Body of pancreas (tissue), 4 donors: ENCODE results near the gene LRRN3.

ENCODE experiments used
- POLR2A ChIP-seq, 3 donors: fragments of 450-650 bp; IDR thresholded peaks; one replicate each; pipeline ENCODE4 v1.6.1; 2016; ENCODE audit warnings: antibody characterized with exemption in 3 of 3, mild to moderate bottlenecking in 2 of 3
- TF ChIP-seq, protein P1 (sequence below), 7 experiments: fragments of 450-650 bp in 4 of 7; fragments of 200-600 bp in 3 of 7; sonication (generic) in 3 of 7; IDR thresholded peaks; one replicate each; pipeline ENCODE4 v1.5.1; 2016 to 2019; ENCODE audit warnings: antibody characterized with exemption in 7 of 7

DNA sequence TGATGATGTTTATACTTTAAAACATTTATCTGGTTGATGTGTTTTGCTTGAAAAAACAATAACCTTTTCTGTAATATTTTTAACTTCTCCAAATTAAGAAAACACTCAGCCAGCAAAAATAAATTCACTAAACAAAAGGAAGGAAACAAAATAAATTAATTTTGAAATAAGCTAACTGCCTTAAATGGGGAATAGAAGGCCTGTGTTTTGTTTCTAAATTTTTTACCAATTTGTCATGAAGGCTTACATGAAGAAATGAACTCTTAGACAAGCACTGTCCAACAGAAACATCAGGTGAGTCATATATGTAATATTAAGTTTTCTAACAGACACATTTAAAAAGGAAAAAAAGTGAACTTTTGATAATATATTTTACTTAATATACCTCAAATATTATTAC lies 68.5 kb downstream of the LRRN3 start:
- TF ChIP-seq, protein P1, sequence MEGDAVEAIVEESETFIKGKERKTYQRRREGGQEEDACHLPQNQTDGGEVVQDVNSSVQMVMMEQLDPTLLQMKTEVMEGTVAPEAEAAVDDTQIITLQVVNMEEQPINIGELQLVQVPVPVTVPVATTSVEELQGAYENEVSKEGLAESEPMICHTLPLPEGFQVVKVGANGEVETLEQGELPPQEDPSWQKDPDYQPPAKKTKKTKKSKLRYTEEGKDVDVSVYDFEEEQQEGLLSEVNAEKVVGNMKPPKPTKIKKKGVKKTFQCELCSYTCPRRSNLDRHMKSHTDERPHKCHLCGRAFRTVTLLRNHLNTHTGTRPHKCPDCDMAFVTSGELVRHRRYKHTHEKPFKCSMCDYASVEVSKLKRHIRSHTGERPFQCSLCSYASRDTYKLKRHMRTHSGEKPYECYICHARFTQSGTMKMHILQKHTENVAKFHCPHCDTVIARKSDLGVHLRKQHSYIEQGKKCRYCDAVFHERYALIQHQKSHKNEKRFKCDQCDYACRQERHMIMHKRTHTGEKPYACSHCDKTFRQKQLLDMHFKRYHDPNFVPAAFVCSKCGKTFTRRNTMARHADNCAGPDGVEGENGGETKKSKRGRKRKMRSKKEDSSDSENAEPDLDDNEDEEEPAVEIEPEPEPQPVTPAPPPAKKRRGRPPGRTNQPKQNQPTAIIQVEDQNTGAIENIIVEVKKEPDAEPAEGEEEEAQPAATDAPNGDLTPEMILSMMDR (IDR thresholded peaks at IDR 0.05) = no peak
- TF ChIP-seq POLR2A (IDR thresholded peaks at IDR 0.05) = no peak
